A673 (cell line): ENCODE measurements around the gene SLC38A3. TPM values are rescaled to one million over a fixed set of nuclear protein-coding genes. Genes with fewer than 3 reads are reported as not detected.

Experiments
- BruUV-seq: library from RNA; stranded (reverse); fragments of 400-500 nt; replicated peaks from 2 replicates; lab custom pipeline; 2021; lab: Mats Ljungman, UMichigan
- CTCF ChIA-PET: fragments of 300-600 bp; sonication (Branson Sonifier 250); formaldehyde crosslinking; loops from one replicate; lab custom pipeline; 2022; ENCODE audit warnings: antibody characterized with exemption; lab: Charles Lee
- POLR2A ChIA-PET: fragments of 300-600 bp; sonication (Branson Sonifier 250); formaldehyde crosslinking; loops from one replicate; lab custom pipeline; 2022; ENCODE audit warnings: antibody characterized with exemption; ENCODE audit not compliant: low non-redundant PET; lab: Charles Lee
- DNase-seq: peaks from one replicate; pipeline ENCODE4 v3.0.0-alpha.2; 2015; ENCODE audit warnings: low spot score
- H3K27ac ChIP-seq: fragments of 200-600 bp; sonication (generic); 2 replicates; pipeline ENCODE4 v1.5.1; 2016; ENCODE audit warnings: mixed run types, low read depth, mild to moderate bottlenecking, mixed read lengths, antibody characterized with exemption, low read length; ENCODE audit not compliant: poor library complexity, severe bottlenecking
- H3K27me3 ChIP-seq: fragments of 200-600 bp; sonication (generic); replicated peaks from 2 replicates; pipeline ENCODE4 v1.6.1; 2017; ENCODE audit warnings: mixed run types, low read depth, mild to moderate bottlenecking, mixed read lengths, antibody characterized with exemption, low read length; ENCODE audit not compliant: insufficient read depth, poor library complexity
- H3K36me3 ChIP-seq: fragments of 200-600 bp; sonication (generic); 2 replicates; pipeline ENCODE4 v1.6.1; 2016; ENCODE audit warnings: mixed run types, mild to moderate bottlenecking, mixed read lengths, antibody characterized with exemption, low read length; ENCODE audit not compliant: insufficient read depth, poor library complexity, severe bottlenecking
- H3K4me1 ChIP-seq: fragments of 200-600 bp; sonication (generic); 2 replicates; pipeline ENCODE4 v1.6.1; 2017; ENCODE audit warnings: mixed run types, mild to moderate bottlenecking, mixed read lengths, antibody characterized with exemption, low read length; ENCODE audit not compliant: insufficient read depth, poor library complexity, severe bottlenecking
- H3K4me3 ChIP-seq: fragments of 200-600 bp; sonication (generic); 2 replicates; pipeline ENCODE4 v1.5.1; 2016; ENCODE audit warnings: low read depth, mixed run types, mild to moderate bottlenecking, mixed read lengths, low read length; ENCODE audit not compliant: poor library complexity, severe bottlenecking
- H3K9me3 ChIP-seq: fragments of 200-600 bp; sonication (generic); 2 replicates; pipeline ENCODE4 v1.6.1; 2016; ENCODE audit warnings: mixed run types, low read depth, mild to moderate bottlenecking, mixed read lengths, antibody characterized with exemption, low read length; ENCODE audit not compliant: poor library complexity, severe bottlenecking
- CTCF ChIP-seq: fragments of 300-800, 200-600 bp; sonication (generic); conservative IDR thresholded peaks from 2 replicates; pipeline ENCODE4 v1.5.1; 2017; ENCODE audit warnings: low read depth, mild to moderate bottlenecking, antibody characterized with exemption, low read length, moderate library complexity, mixed read lengths
- EZH2 ChIP-seq: fragments of 200-600 bp; sonication (generic); IDR thresholded peaks from 2 replicates; pipeline ENCODE4 v1.6.1; 2017; ENCODE audit warnings: borderline replicate concordance, low read depth, mild to moderate bottlenecking, mixed read lengths, antibody characterized with exemption, low read length; ENCODE audit not compliant: poor library complexity, severe bottlenecking
- intact Hi-C: fragments of 100-400 bp; cut with micrococcal nuclease; formaldehyde crosslinking; loops from one replicate; pipeline ENCODE4 v1.10.0; 2022; ENCODE audit not compliant: unreplicated experiment
- total RNA-seq: library from RNA; stranded (reverse); gene quantifications from 2 replicates; pipeline ENCODE4 v1.2.3, GENCODE V29; 2021

SLC38A3 gene
- total RNA-seq, 1 experiment from 2014 or later: not detected

DNA sequence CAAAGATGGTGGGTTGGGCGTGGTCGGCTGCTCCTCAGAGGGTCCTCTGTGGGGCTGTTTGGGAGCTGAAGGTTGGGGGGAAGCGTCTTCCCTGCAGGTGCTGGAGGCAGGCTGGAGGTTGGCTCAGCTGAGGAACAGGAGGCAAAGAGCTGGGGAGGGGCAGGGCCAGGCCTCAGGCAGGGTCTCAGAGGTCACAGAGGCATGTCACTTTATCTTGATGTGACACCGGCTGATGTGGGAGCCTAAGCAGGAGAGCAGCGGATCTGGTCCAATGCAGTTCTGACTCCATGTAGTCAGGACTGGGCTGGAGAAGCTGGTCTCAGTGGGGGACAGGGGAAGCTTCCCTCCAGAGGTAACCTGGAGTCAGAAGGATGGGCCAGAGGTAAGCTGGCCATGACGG lies 21.3 kb upstream of the SLC38A3 start:
- POLR2A ChIA-PET: no interaction called here
- BruUV-seq: no TSS peak
- Histone ChIP-seq H3K4me3 (no peak overlapping the region), H3K4me1 (no peaks in the 10 kb centered on the region), H3K27ac (no peak overlapping the region), H3K36me3 (no peaks in the 10 kb centered on the region), H3K9me3 (no peaks in the 10 kb centered on the region), H3K27me3 (no peaks in the 10 kb centered on the region)
- CTCF ChIA-PET: no interaction called here
- intact Hi-C loops: no loop called here
- no peak for DNase-seq
- TF ChIP-seq EZH2 (no peak), CTCF (no peak)

DNA sequence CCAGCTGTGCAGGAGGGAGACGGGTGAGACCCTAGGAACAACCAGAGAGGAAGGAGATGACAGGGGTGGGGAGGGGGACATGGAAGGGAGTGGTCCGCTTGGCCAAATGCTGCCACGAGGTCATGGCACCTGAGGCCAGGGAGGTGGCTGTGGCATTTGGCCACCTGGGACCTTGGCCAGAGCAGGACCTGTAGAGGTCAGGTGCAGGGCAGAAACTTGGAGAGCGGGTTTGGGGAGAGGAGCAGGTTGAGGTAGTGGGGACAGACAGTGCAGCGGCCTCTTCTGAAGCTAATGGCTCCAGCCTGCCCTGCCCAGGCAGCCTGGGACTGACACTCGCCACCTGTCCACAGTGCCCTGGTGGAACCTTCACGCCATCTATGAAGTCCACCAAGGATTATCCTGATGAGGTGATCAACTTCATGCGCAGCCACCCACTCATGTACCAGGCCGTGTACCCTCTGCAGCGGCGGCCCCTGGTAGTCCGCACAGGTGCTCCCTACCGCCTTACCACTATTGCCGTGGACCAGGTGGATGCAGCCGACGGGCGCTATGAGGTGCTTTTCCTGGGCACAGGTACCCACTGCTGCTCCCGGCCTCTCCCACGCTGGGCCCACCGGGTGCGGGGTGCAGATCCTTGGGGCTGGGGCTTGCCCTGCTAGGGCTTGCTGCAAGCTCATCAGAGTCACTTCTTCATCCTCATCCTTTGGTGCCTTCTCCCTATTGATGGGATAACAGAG lies 20.7 kb upstream of the SLC38A3 start:
- no peak for DNase-seq
- no TSS peak for BruUV-seq
- Histone ChIP-seq H3K4me1 (no peaks in the 10 kb centered on the region), H3K9me3 (no peaks in the 10 kb centered on the region), H3K36me3 (no peaks in the 10 kb centered on the region), H3K27ac (no peak overlapping the region), H3K4me3 (no peak overlapping the region), H3K27me3 (no peaks in the 10 kb centered on the region)
- intact Hi-C loops: no loop called here
- POLR2A ChIA-PET: no interaction called here
- TF ChIP-seq CTCF (no peak), EZH2 (no peak)
- CTCF ChIA-PET: no interaction called here

DNA sequence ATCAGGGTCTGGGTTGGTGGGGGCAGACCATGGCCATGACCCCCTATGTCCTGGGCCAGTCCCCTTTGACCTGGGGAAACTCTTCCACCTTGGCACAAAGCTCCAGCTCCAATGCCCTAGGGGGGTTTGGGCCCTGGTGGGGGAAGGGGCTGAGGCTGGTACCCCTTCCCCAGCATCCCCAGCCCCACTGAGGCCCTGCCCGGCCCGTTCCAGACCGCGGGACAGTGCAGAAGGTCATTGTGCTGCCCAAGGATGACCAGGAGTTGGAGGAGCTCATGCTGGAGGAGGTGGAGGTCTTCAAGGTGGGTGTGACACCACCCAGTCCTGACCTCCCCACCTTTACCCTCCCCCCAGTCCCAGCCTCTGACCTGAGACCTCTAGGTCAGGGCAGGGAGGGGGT lies 19.8 kb upstream of the SLC38A3 start:
- TF ChIP-seq EZH2 (no peak), CTCF (no peak)
- POLR2A ChIA-PET: no interaction called here
- H3K4me1 ChIP-seq: no peaks in the 10 kb centered on the region
- H3K4me3 ChIP-seq: no peak overlapping the region
- H3K27me3 ChIP-seq: no peaks in the 10 kb centered on the region
- no peaks in the 10 kb centered on the region for H3K9me3 ChIP-seq
- intact Hi-C loops: no loop called here
- no peak overlapping the region for H3K27ac ChIP-seq
- DNase-seq: no peak
- CTCF ChIA-PET: no interaction called here
- no peaks in the 10 kb centered on the region for H3K36me3 ChIP-seq
- BruUV-seq: no TSS peak
